SU-DHL-6 (cell line): ENCODE data around the gene PTPRK.

Experiments used
- CTCF ChIP-seq: fragments of 200-600 bp; sonication (generic); IDR thresholded peaks from one replicate; pipeline ENCODE4 v1.5.1; 2017; ENCODE audit warnings: antibody characterized with exemption, mild to moderate bottlenecking, low read length, moderate library complexity; ENCODE audit not compliant: insufficient read depth, poor library complexity, severe bottlenecking
- EZH2phosphoT487 ChIP-seq: fragments of 200-600 bp; sonication (generic), shearing (Covaris generic); conservative IDR thresholded peaks from 2 replicates; pipeline ENCODE4 v1.6.1; 2018; ENCODE audit warnings: mild to moderate bottlenecking, antibody characterized with exemption, low read length, moderate library complexity, mixed read lengths

DNA sequence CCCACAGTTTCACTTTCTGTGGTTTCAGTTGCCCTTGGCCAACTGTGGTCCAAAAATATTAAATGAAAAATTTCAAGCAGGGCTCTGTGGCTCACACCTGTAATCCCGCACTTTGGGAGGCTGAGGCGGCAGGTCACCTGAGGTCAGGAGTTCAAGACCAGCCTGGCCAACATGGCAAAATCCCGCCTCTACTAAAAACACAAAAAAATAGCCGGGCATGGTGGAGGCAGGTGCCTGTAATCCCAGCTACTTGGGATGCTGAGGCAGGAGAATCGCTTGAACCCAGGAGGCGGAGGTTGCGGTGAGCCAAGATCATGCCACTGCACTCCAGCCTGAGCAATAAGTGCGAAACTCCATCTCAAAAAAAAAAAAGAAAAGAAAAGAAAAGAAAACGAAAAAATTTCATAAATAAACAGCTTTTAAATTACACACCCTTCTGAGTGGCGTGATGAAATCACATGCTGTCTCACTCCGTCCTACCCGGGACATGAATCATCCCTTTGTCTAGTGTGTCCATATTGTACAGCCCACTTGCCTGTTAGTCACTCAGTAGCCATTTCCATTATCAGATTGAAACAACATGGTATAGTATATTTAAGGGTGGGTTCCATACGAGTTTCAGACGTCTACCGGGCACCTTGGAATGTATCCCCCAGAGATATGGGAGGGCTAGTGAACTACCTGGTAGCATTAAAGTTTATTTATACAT, 11.7 kb downstream of the PTPRK start:
- no peak for TF ChIP-seq CTCF
- no peak for TF ChIP-seq EZH2phosphoT487
